H9 (cell line): ENCODE data around the gene PTOV1. TPM values are rescaled to one million over a fixed set of nuclear protein-coding genes. Genes with fewer than 3 reads are reported as not detected.

Experiments
- DNase-seq: peaks from one replicate; pipeline ENCODE4 v3.0.0-alpha.2; 2017
- H2AFZ ChIP-seq: one replicate; pipeline ENCODE4 v1.6.1; 2013; ENCODE audit warnings: mild to moderate bottlenecking, low read length, control low read depth, moderate library complexity
- H2AK5ac ChIP-seq: 2 replicates; pipeline ENCODE4 v1.6.1; 2013; ENCODE audit warnings: low read length, control low read depth, mixed read lengths; ENCODE audit not compliant: insufficient read length
- H2BK120ac ChIP-seq: one replicate; pipeline ENCODE4 v1.6.1; 2013; ENCODE audit warnings: low read depth, mild to moderate bottlenecking, low read length, control low read depth, inconsistent platforms; ENCODE audit not compliant: poor library complexity, severe bottlenecking
- H2BK12ac ChIP-seq: 2 replicates; pipeline ENCODE4 v1.6.1; 2013; ENCODE audit warnings: low read length, control low read depth, mixed read lengths, low read depth; ENCODE audit not compliant: insufficient read length
- H2BK15ac ChIP-seq: 2 replicates; pipeline ENCODE4 v1.6.1; 2013; ENCODE audit warnings: low read depth, low read length, control low read depth
- H2BK20ac ChIP-seq: one replicate; pipeline ENCODE4 v1.6.1; 2013; ENCODE audit warnings: low read depth, mild to moderate bottlenecking, low read length, control low read depth, inconsistent platforms; ENCODE audit not compliant: poor library complexity, severe bottlenecking
- H2BK5ac ChIP-seq: 2 replicates; pipeline ENCODE4 v1.6.1; 2013; ENCODE audit warnings: low read length, control low read depth, mixed read lengths; ENCODE audit not compliant: insufficient read length
- H3K14ac ChIP-seq: 2 replicates; pipeline ENCODE4 v1.6.1; 2013; ENCODE audit warnings: low read length, control low read depth; ENCODE audit not compliant: insufficient read depth
- H3K18ac ChIP-seq: 2 replicates; pipeline ENCODE4 v1.6.1; 2013; ENCODE audit warnings: low read depth, mild to moderate bottlenecking, mixed read lengths, low read length, control low read depth; ENCODE audit not compliant: insufficient read length
- H3K23ac ChIP-seq: 2 replicates; pipeline ENCODE4 v1.6.1; 2013; ENCODE audit warnings: low read length, control low read depth, mixed read lengths, low read depth; ENCODE audit not compliant: insufficient read length
- H3K23me2 ChIP-seq: 2 replicates; pipeline ENCODE4 v1.6.1; 2013; ENCODE audit warnings: low read depth, mild to moderate bottlenecking, mixed read lengths, low read length, control low read depth; ENCODE audit not compliant: insufficient read length, poor library complexity, severe bottlenecking
- H3K27ac ChIP-seq: 2 replicates; pipeline ENCODE4 v1.5.1; 2013; ENCODE audit warnings: low read length, control low read depth, mixed read lengths, low read depth; ENCODE audit not compliant: insufficient read length
- H3K27me3 ChIP-seq: 2 replicates; pipeline ENCODE4 v1.6.1; 2013; ENCODE audit warnings: low read length, control low read depth, inconsistent platforms; ENCODE audit not compliant: insufficient read depth
- H3K4ac ChIP-seq: 2 replicates; pipeline ENCODE4 v1.6.1; 2013; ENCODE audit warnings: low read depth, mild to moderate bottlenecking, control low read depth, inconsistent platforms, low read length, moderate library complexity
- H3K4me1 ChIP-seq: 2 replicates; pipeline ENCODE4 v1.6.1; 2013; ENCODE audit warnings: low read length, control low read depth, inconsistent platforms; ENCODE audit not compliant: insufficient read depth
- H3K4me2 ChIP-seq: 2 replicates; pipeline ENCODE4 v1.6.1; 2013; ENCODE audit warnings: low read length, control low read depth, mixed read lengths; ENCODE audit not compliant: insufficient read length, insufficient read depth
- H3K56ac ChIP-seq: 2 replicates; pipeline ENCODE4 v1.6.1; 2013; ENCODE audit warnings: low read depth, mild to moderate bottlenecking, mixed read lengths, low read length, control low read depth; ENCODE audit not compliant: insufficient read length
- H3K79me1 ChIP-seq: 2 replicates; pipeline ENCODE4 v1.6.1; 2013; ENCODE audit warnings: low read depth, mild to moderate bottlenecking, moderate library complexity, low read length, control low read depth, inconsistent platforms; ENCODE audit not compliant: insufficient read depth, poor library complexity, severe bottlenecking
- H3K79me2 ChIP-seq: 2 replicates; pipeline ENCODE4 v1.6.1; 2013; ENCODE audit warnings: low read length, control low read depth, inconsistent platforms; ENCODE audit not compliant: insufficient read depth
- H3K9ac ChIP-seq: 2 replicates; pipeline ENCODE4 v1.6.1; 2013; ENCODE audit warnings: low read length, control low read depth, mixed read lengths; ENCODE audit not compliant: insufficient read length; ENCODE audit errors: extremely low read depth
- H3K9me3 ChIP-seq: one replicate; pipeline ENCODE4 v1.6.1; 2013; ENCODE audit warnings: low read depth, low read length, inconsistent platforms; ENCODE audit not compliant: control insufficient read depth
- H3T11ph ChIP-seq: one replicate; pipeline ENCODE4 v1.6.1; 2013; ENCODE audit warnings: mild to moderate bottlenecking, low read length, control low read depth, inconsistent platforms
- H4K20me1 ChIP-seq: one replicate; pipeline ENCODE4 v1.6.1; 2013; ENCODE audit not compliant: control insufficient read depth, insufficient read length, insufficient read depth
- H4K5ac ChIP-seq: 2 replicates; pipeline ENCODE4 v1.6.1; 2013; ENCODE audit warnings: low read depth, mild to moderate bottlenecking, mixed read lengths, low read length, control low read depth; ENCODE audit not compliant: insufficient read length
- H4K8ac ChIP-seq: replicated peaks from 2 replicates; pipeline ENCODE4 v1.6.1; 2013; ENCODE audit warnings: low read length, control low read depth, mixed read lengths, low read depth; ENCODE audit not compliant: insufficient read length
- H4K91ac ChIP-seq: 2 replicates; pipeline ENCODE4 v1.6.1; 2013; ENCODE audit warnings: low read depth, mild to moderate bottlenecking, moderate library complexity, mixed read lengths, low read length, control low read depth; ENCODE audit not compliant: insufficient read length
- H3K27ac Mint-ChIP-seq, 3 experiments: 2 replicates in 2 of 3; 3 replicates in 1 of 3; pipeline ENCODE4 v1.8.0; 2020 to 2021; ENCODE audit warnings: mixed read lengths in 3 of 3, mild to moderate bottlenecking in 1 of 3, moderate library complexity in 1 of 3
- H3K27me3 Mint-ChIP-seq: 2 replicates; pipeline ENCODE4 v1.8.0; 2021; ENCODE audit warnings: low read depth, mild to moderate bottlenecking, moderate library complexity, mixed read lengths
- H3K36me3 Mint-ChIP-seq, 3 experiments: 2 replicates in 2 of 3; 3 replicates in 1 of 3; pipeline ENCODE4 v1.8.0; 2020 to 2021; ENCODE audit warnings: low read depth in 3 of 3, mixed read lengths in 3 of 3; ENCODE audit not compliant: insufficient read depth in 1 of 3
- H3K4me1 Mint-ChIP-seq, 2 experiments: 2 replicates each; pipeline ENCODE4 v1.8.0; 2020; ENCODE audit warnings: mixed read lengths in 2 of 2
- H3K4me3 Mint-ChIP-seq, 2 experiments: 2 replicates in 1 of 2; 3 replicates in 1 of 2; pipeline ENCODE4 v1.8.0; 2020 to 2021; ENCODE audit warnings: mild to moderate bottlenecking in 2 of 2, mixed read lengths in 2 of 2, moderate library complexity in 1 of 2
- H3K9me3 Mint-ChIP-seq, 2 experiments: 2 replicates in 1 of 2; 3 replicates in 1 of 2; pipeline ENCODE4 v1.8.0; 2020; ENCODE audit warnings: mild to moderate bottlenecking in 2 of 2, mixed read lengths in 2 of 2, moderate library complexity in 1 of 2
- CTCF ChIP-seq: fragments of 200-600 bp; sonication (generic); conservative IDR thresholded peaks from 3 replicates; pipeline ENCODE4 v1.8.0; 2021; ENCODE audit warnings: antibody characterized with exemption, mild to moderate bottlenecking
- WGBS: extraction: QIAGEN DNeasy Blood & Tissue Kit; methylation state at CpG from one replicate; pipeline ENCODE4 v1.1.7; 2013; ENCODE audit warnings: missing lambda C conversion rate, low lambda C conversion rate, mixed read lengths; ENCODE audit not compliant: insufficient read length; ENCODE audit errors: extremely low coverage; 5-methylcytosine and 5-hydroxymethylcytosine counted together
- total RNA-seq: library from RNA; stranded (reverse); gene quantifications from 2 replicates; pipeline ENCODE4 v1.2.1, GENCODE V29; 2021

The PTOV1 gene
- total RNA-seq, 1 experiment from 2014 or later = 309 TPM

DNA sequence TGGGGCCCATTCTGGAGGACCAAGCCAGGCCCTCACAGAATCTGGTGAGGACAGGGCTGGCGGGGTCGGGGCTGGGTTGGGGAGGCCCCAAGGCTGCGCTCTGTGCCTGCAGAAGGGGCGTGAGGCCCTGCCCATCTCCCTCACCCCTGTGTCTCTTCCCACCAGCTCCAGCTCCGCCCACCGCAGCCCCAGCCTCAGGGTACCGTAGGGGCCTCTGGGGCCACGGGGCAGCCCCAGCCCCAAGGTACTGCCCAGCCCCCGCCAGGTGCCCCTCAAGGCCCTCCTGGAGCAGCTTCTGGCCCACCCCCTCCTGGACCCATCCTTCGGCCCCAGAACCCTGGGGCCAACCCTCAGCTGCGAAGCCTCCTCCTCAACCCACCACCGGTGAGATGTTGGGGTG, 15.4 kb upstream of the PTOV1 start:
- no peaks in the 10 kb centered on the region for H3K23me2 ChIP-seq
- H3K14ac ChIP-seq = no peak overlapping the region
- no peak overlapping the region for H3K18ac ChIP-seq
- peaks cover 0 to 4% of the 10 kb centered on the region in 2 experiments; a peak in 2 of 4 replicates for H3K4me1 Mint-ChIP-seq
- H2BK20ac ChIP-seq = no peak overlapping the region
- H3K9me3 Mint-ChIP-seq = no peaks in the 10 kb centered on the region
- no peaks in the 10 kb centered on the region for H3K79me2 ChIP-seq
- no peak overlapping the region for H3K9ac ChIP-seq
- no peaks in the 10 kb centered on the region for H3K9me3 ChIP-seq
- H3K56ac ChIP-seq = no peak overlapping the region
- H4K91ac ChIP-seq = no peak overlapping the region
- no peak overlapping the region for H3K4me3 Mint-ChIP-seq
- H3K4me2 ChIP-seq = no peak overlapping the region
- no peak overlapping the region for H4K5ac ChIP-seq
- no peaks in the 10 kb centered on the region for H3K27me3 ChIP-seq
- H2BK15ac ChIP-seq = no peak overlapping the region
- TF ChIP-seq CTCF = no peak
- no peak overlapping the region for H3K4ac ChIP-seq
- no peak overlapping the region for H3T11ph ChIP-seq
- no peak overlapping the region for H3K27ac ChIP-seq
- H3K36me3 Mint-ChIP-seq = peaks cover 24 to 82% (median 70%) of the 10 kb centered on the region in 3 experiments
- no peak overlapping the region for H4K8ac ChIP-seq
- H3K27ac Mint-ChIP-seq = no peak overlapping the region
- no peaks in the 10 kb centered on the region for H3K4me1 ChIP-seq
- no peak overlapping the region for H3K23ac ChIP-seq
- no peak overlapping the region for H2BK5ac ChIP-seq
- no peak overlapping the region for H2AK5ac ChIP-seq
- H3K79me1 ChIP-seq = no peaks in the 10 kb centered on the region
- no peak overlapping the region for H2BK120ac ChIP-seq
- no peak overlapping the region for H2BK12ac ChIP-seq
- no CpG with 5 or more reads among the region's 12 CpGs for WGBS
- H4K20me1 ChIP-seq = no peaks in the 10 kb centered on the region
- H2AFZ ChIP-seq = no peak overlapping the region
- DNase-seq = no peak
- peaks cover under 1% of the 10 kb centered on the region; the same call in 1 of the 2 replicates for H3K27me3 Mint-ChIP-seq
